Right atrium auricular region (tissue), 2 donors: ENCODE measurements around the gene PADI4. TPM values are rescaled to one million over a fixed set of nuclear protein-coding genes. Genes with fewer than 3 reads are reported as not detected.

Source experiments
- DNase-seq: peaks from one replicate; pipeline ENCODE4 v3.0.0-alpha.2; 2019; ENCODE audit warnings: low spot score
- H3K27ac ChIP-seq, 2 donors: fragments of 200-600 bp; sonication (generic); 1 replicate in 1 of 2; 2 replicates in 1 of 2; pipeline ENCODE4 v1.5.1; 2016 to 2019
- H3K27me3 ChIP-seq, 2 donors: fragments of 200-600 bp; sonication (generic); one replicate each; pipeline versions ENCODE4 v1.5.1 to v1.6.0; 2017 to 2019
- H3K36me3 ChIP-seq: fragments of 200-600 bp; sonication (generic); one replicate; pipeline ENCODE4 v1.5.1; 2016
- H3K4me1 ChIP-seq, 2 donors: fragments of 200-600 bp; sonication (generic); one replicate each; pipeline versions ENCODE4 v1.5.1 to v1.6.0; 2017 to 2019
- H3K4me3 ChIP-seq, 2 donors: fragments of 200-600 bp; sonication (generic); 1 replicate in 1 of 2; 2 replicates in 1 of 2; pipeline ENCODE4 v1.5.1; 2017 to 2019; ENCODE audit warnings: mild to moderate bottlenecking in 1 of 2, moderate library complexity in 1 of 2
- H3K9me3 ChIP-seq, 2 donors: fragments of 200-600 bp; sonication (generic); one replicate each; pipeline ENCODE4 v1.5.1; 2019
- CTCF ChIP-seq, 2 donors: fragments of 200-600 bp; sonication (generic); IDR thresholded peaks; one replicate each; pipeline ENCODE4 v1.5.1; 2019; ENCODE audit warnings: antibody characterized with exemption in 2 of 2
- total RNA-seq, 2 donors: library from RNA; depleted of rRNA; stranded (reverse); fragments of >200 nt; gene quantifications; one replicate each; pipeline ENCODE4 v1.1.0, GENCODE V29; 2016

Gene PADI4
- total RNA-seq, 2 donors from 2014 or later = 0.19 to 0.31 TPM

- Histone ChIP-seq H3K36me3 (no peaks in the 10 kb centered on the region), H3K4me3 (no peak overlapping the region), H3K4me1 (no peaks in the 10 kb centered on the region), H3K27ac (no peak overlapping the region), H3K27me3 (no peaks in the 10 kb centered on the region), H3K9me3 (no peaks in the 10 kb centered on the region)
- no peak for TF ChIP-seq CTCF (IDR thresholded peaks at IDR 0.05)
- no peak for DNase-seq
Measured at GRCh38 chr1:17330856-17331255, 22.9 kb downstream of the PADI4 start.

DNA sequence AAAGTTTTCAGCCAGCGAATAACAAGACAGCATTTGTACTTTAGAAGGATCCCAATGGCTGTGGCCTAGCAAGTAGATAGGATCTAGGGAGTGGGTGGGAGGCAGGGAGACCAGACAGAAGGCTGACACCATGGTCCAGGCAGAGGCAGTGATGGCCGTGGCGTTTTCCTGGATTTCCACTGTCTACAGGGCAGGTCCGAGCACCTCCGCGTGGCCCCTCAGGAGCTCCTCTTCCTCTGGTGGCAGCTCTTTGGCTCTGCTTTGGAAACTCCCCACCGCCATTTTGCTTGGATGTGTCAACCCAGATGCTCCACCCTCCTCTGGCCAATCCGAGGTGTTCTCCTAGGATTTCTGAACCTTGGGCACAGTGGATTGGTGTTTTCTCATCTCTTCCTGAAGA is 25.1 kb downstream of the PADI4 start:
- Histone ChIP-seq H3K36me3 (no peaks in the 10 kb centered on the region), H3K4me1 (no peaks in the 10 kb centered on the region), H3K27me3 (no peaks in the 10 kb centered on the region), H3K4me3 (no peak overlapping the region), H3K9me3 (no peaks in the 10 kb centered on the region), H3K27ac (no peak overlapping the region)
- no peak for TF ChIP-seq CTCF (IDR thresholded peaks at IDR 0.05)
- no peak for DNase-seq

GRCh38 chr1:17335821-17336710 is 28.1 kb downstream of the PADI4 start:
- Histone ChIP-seq H3K9me3 (no peaks in the 10 kb centered on the region), H3K4me3 (no peak overlapping the region), H3K27ac (no peak overlapping the region), H3K4me1 (no peaks in the 10 kb centered on the region), H3K36me3 (no peaks in the 10 kb centered on the region), H3K27me3 (no peaks in the 10 kb centered on the region)
- peak; percentile 57 to 76 for TF ChIP-seq CTCF (IDR thresholded peaks at IDR 0.05)
- no peak for DNase-seq

DNA sequence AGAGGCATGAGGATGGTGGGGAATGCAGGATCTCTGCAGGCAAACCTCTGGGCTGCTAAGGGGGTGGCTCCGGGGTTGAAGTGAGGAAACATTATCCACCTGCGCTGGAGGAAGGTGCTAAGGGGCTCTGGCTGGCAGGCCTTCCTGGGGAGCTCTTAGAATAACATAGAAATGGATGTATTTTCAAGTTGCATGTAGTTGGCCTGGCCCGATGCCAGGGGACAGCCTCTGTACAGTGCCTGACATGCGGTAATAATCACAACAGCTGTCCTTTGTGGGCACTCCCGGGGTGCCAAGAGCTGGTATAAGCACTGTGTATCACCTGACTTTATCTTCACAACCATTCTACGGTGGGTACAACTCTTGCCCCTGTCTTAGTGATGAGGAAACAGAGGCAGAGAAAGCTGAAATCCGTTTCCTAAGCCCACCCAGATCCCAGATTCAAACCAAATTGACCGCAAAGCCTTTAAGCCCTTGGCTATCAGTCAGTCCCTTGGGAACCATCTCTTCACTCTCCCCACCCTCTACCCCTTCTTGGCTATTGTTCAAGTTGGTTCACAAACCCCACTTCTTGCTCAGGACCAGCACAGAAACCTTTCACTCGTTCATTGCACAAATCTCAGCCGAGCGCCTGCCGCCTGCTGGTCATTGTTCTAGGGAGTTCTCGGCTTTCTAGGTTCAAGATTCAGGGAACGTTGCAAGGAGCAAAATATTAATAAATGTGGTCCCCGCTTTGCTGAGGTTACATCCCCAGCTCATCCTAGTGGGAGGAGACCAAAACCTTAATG is 30.9 kb downstream of the PADI4 start:
- Histone ChIP-seq H3K4me3 (no peak overlapping the region), H3K4me1 (no peaks in the 10 kb centered on the region), H3K27ac (no peak overlapping the region), H3K36me3 (no peaks in the 10 kb centered on the region), H3K9me3 (no peaks in the 10 kb centered on the region), H3K27me3 (no peaks in the 10 kb centered on the region)
- no peak for TF ChIP-seq CTCF (IDR thresholded peaks at IDR 0.05)
- no peak for DNase-seq

GRCh38 chr1:17339521-17339920 is 31.5 kb downstream of the PADI4 start:
- H3K36me3 ChIP-seq = no peaks in the 10 kb centered on the region
- H3K27me3 ChIP-seq = no peaks in the 10 kb centered on the region
- no peaks in the 10 kb centered on the region for H3K9me3 ChIP-seq
- no peaks in the 10 kb centered on the region for H3K4me1 ChIP-seq
- DNase-seq = no peak
- no peak for TF ChIP-seq CTCF (IDR thresholded peaks at IDR 0.05)
- H3K27ac ChIP-seq = no peak overlapping the region
- H3K4me3 ChIP-seq = no peak overlapping the region
